Right renal cortex interstitium (tissue), 3 donors: ENCODE measurements around the gene GALNT17. TPM values are rescaled to one million over a fixed set of nuclear protein-coding genes. Genes with fewer than 3 reads are reported as not detected.
"Not testable (repeated sequence)": the region's sequence is repeated elsewhere in the genome, so short reads cannot be mapped to it uniquely, and the experiment has no call there.

Source experiments
- DNase-seq, 3 donors: peaks; one replicate each; pipeline ENCODE4 v3.0.0-alpha.2; 2013; ENCODE audit warnings: low read depth in 3 of 3, low spot score in 2 of 3
- polyA plus RNA-seq, 3 donors: library from polyadenylated mRNA; unstranded; fragments of 120-200 nt; gene quantifications; one replicate each; pipeline ENCODE4 v1.2.1, GENCODE V29; 2013; ENCODE audit not compliant: insufficient read length in 3 of 3

GALNT17 gene
- polyA plus RNA-seq, 3 donors, result 3.3 to 4.0 (median 3.4) TPM

DNA sequence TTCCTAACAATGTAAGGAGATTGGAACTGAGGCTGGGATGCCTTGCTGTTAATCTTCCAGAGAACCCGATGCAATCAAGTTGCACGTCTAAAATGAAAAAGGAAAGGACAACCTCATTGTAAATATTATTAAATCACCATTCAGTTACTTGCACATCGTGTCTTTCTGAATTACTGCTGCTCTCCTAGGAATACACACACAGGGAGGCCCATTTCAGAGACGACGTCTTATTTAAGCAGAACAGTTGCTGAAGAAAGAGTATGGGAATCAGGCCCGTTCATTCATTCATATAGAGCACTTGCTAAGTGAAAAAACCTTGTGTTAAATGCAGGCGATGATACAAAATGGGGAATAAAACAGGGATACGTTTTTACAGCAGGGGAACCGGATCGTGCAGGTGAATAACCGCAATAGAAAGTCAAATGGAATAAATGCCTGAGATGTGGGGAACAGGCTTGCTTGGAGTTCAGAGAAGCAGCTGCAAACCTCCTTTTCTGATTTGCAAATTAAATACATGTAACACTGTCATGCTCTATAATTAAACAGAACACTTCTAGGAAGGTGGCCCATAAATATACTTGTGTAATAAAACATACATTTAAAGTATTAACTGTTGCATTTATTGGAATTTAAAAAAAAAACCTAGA is 409.9 kb downstream of the GALNT17 start:
- no peak for DNase-seq

DNA sequence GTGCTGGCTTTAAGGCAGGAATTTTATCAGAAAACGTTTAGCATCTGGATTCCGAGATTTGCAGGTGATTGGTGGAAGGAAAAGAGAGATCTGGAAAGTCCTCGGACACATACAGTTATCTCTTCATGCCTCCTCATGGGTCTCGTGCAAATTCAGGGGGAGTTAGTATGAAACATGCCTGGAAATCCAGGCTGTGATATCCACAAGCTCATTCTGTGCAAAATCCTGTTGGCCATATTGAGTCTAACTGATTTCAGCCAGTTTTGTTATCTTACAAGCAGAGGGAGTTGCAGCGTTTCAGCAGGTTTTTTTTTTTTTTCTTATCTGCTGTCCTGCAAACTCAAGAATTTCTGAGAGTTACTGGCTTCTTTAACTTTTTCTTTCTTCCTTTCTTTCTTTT is 411.5 kb downstream of the GALNT17 start:
- DNase-seq, result no peak

DNA sequence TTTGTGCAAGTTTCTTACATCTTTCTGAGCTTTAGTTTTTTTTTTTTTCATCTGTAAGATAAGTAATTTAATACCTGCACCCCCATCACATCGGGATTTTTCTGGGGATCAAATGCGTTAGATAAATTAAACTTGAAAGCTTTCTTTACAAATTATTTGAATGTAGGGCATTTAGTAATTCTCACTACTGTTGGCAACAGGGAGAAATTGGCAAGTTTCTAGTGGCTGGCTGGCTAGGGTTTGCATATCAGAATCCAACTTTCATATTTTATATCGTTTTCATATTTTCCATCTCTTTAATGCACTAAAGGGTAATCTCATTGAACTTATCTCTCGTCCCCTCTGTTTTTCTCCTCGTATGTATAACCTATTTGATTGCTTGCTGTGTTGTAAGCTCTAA is 412.9 kb downstream of the GALNT17 start:
- no peak for DNase-seq

DNA sequence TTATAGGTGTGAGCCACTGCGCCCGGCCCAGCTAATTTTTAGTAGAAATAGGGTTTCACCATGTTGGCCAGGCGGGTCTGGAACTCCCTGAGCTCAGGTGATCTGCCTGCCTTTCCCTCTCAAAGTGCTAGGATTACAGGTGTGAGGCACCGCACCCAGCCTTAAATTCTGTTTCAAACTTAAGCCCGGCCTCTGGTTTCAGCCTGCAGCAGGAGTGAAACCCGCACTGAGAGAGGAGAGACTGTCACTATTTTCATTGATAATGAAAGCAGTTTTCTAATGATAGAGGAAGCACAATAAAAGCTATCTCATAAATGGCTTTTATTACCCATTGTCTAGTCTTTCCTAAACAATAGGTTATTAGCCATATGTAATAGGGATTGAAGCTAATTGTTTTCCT is 415.5 kb downstream of the GALNT17 start:
- DNase-seq, result no peak

DNA sequence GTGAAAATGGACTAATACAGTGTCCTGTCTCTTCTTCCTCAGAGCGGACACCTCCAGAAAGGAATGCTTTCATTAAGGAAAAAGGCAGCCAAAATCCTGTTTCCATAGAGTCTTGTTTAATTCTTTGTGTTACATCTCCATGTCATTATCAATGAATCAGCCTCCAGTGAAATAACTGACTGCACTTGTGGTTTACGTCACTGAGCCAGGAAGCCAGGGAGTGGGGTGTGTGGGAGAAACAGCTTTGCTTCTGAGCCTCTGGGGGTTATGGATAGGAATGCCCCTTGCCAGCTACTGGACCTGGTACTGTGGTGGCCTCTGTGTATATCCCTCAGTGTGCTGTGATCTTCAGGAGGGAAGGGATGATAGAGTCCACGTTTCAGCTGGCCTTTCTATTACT is 416.8 kb downstream of the GALNT17 start:
- no peak for DNase-seq

DNA sequence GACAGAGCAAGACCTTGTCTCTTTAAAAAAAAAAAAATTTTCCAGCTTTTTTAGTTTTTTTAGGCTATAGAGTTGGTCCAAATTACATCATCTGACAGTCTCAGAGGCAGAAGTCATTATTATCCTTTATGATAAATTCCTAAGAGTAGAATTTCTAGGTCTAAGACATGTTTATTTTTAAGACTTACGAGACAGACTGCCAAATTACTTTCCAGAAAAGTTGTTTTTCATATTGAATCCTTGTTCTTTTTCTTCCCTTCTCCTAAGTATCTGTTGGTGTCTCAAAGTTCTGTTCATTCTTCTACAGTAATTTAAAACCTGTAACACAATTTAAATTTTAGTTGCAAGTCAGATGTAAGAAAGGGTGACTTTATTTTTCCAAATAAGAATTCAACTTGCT is 421.4 kb downstream of the GALNT17 start:
- no peak for DNase-seq

DNA sequence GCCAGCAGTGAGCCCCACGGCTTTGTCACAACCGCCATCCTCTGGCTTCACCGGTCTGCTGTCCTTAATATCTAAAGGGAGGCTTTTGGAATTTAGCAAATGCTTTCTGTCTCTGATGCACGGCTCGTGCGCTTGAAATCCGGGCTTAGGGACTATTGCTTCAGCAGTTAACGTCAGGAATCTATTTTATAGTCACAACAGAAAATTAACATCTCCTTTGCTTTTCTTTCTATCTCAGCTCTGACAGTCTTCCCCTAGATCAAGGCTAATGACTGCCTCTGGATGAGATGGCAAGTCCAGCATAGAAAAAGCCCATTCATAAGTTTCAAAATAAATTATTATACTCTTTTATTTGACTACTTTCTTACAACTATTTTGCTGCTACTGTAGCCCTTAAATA is 423.8 kb downstream of the GALNT17 start:
- no peak for DNase-seq

DNA sequence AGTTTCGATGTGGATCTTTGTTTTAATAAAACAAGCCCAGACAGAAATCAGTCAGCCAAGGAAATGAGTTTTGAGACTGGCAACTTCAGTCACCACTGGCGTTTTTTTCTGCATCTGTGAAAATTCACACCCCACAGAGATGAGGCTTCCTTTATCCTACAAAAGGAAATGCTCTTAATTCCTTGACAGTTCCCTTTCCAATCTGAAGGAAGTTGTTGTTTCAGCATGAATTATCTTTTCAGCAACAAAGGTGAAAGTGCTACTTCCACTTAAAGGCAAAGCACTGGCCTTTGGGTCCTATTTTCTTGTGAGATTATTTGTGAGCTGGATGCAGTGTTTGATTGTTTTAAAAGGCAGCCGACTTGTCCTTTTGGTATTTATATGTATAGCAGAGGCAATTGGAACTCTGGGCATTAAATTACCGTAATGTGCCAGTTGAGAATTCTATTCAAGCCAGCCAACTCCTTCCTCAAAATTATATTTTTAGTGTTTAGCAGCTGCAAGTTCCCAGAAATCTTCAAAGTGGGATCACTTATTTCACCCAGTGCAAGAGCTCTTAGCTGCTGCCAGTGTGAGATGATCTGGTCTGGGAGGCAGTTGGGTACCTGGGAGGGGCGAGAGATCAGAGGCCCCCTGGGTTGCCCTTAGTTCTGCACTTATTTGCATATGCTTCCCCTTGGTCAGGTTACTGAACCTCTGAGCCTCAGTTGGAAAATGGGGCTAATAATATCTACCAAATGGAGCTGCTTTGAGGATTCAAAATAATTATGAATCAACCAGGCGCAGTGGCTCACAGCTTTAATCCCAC is 427.1 kb downstream of the GALNT17 start:
- no peak for DNase-seq

DNA sequence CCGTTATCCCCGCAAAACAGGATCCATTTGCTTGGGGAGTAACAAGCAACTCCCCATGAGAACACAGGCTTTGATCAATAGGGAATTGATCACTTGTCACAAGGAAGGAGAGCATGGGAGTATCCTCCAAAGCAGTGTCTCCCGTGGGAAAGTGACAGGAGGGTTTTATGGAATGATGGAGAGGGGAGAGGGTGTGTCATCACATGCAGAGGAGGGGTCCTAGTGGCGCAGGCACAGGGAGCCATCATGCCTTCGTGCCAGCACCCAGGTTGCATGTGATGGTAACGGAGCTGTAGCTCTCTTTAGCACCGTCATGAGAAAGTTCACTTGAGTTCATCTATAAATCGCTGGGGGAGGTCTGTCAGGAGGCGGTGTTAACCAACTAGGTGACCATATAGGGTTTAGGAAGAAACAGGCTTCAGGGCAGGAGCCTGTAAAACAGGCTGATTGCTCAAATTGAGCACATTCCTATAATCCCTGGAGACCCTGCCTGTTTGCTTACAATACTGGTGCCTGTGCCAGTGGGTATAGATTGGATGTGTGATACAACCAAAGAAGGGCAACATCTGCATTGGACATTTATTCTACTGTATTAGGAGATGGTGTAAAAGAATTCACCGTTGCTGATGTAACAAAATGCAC is 428.5 kb downstream of the GALNT17 start:
- no peak for DNase-seq

DNA sequence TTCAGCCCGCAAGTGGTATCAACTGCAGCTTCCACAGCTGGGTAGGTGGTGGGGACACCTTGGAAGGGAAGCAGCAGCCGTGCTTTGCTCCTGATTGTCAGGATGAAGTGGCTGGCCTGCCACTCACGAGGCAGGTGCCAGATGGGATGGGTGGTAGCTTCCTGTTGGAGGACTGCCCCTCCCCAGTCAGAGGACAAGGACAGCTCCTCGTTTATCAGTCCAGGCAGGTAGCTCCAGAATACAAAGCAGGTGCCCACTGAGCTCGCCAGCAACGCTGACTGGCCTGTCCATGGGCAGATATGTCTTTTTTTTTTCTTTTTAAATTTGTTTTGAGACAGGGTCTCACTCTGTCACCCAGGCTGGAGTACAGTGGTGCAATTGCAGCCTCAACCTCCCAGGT is 431.3 kb downstream of the GALNT17 start:
- DNase-seq, result no peak

DNA sequence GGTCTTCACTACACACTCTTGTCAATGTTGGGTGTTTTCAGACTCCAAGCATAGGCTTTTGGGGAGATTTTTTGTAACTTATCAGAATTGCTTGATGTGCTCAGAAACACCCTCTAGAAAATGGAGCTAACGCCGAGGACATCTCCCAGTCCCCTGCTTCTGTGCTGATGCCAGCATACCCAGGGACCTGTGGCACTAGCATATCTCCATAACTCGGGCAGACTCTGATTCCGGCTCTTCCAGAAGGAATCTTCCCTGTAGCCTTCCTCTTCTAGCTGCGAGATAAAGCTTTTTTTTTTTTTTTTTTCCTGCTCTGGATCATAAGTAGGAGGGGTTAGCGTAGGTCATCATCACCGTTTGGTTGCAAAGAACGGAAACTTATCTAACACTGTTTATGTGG is 434.4 kb downstream of the GALNT17 start:
- DNase-seq, result no peak

DNA sequence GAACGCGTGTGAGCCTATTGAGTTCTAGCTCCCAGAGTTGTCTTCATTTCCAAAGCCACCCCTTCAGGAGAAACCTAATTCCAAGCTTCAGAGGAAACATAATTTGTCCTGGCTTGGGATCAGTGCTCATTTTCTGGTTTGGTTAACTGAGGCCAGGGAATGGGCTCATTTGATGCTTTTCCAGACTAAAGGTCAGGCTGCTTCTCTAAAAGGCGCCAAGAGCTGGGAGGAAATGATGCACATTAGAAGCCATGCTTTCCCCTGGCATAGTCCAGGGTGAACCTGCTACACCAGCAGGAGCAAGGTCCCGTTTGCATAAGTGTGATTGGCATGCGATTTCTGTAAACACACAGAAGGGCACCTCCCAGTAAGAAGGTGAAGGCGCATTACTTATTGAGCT is 435.0 kb downstream of the GALNT17 start:
- no peak for DNase-seq

DNA sequence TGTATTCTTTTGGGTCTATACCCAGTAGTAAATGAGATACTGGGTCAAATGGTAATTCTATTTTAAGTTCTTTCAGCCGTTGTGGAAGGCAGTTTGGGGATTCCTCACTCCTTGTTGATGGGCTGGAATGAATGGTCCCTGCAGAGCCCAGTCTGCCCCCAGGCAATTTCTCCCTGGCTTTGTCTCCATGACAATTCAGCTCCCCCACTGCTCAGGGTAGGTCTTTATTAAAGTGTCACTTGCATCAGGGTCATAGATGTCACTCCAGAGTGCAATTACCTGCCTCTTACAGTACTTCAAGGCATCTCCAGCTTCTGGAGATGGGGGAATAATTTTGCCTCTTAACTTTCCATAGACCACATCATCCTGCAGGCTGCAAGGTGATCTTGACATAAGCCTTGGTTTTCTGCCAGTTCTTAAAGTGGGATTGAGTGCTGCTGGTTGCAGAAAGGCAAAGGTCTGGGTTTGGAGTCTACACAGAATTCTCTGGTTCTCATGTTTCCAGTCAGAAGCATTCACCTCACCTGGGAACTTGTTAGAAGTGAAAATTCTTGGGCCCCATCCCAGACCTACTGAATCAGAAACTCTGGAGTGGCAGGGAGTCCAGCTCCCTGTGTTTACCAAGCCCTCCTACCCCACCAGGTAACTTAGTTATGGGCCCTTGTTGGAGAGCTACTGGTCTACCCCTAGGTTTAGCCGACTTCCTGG is 442.4 kb downstream of the GALNT17 start:
- DNase-seq, result no peak

DNA sequence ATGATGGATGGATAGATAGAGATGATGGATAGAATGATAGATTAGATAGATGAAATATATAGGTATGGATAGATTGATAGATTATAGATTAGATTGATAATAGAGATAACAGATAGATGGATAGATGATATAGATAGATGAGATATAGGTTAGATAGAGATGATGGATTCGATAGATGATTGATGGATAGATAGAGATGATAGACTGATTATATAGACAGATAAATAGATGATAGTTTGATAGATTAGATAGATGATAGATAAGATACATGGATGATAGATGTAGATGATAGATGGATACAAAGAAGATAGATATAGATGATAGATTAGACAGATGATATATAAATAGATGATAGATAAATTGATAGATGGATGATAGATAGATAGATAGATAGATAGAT is 448.1 kb downstream of the GALNT17 start:
- DNase-seq, result no peak

DNA sequence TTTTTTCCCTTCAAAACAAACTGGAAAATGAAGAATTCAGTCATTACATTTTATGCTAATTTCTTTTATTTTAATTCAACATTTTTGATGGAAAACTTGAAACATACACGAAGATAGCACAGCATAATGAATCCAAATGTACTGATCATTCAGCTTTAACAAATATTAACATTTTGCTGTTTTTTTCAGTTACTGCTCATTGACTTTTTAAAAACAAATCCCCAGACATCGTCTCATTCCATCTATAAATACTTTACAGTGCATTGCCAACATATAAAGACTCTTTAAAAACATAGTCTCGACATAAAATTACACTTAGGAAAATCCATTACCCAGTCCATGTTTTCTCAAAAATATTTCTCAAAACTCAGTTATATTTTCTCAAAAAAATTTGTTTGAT is 452.3 kb downstream of the GALNT17 start:
- no peak for DNase-seq

DNA sequence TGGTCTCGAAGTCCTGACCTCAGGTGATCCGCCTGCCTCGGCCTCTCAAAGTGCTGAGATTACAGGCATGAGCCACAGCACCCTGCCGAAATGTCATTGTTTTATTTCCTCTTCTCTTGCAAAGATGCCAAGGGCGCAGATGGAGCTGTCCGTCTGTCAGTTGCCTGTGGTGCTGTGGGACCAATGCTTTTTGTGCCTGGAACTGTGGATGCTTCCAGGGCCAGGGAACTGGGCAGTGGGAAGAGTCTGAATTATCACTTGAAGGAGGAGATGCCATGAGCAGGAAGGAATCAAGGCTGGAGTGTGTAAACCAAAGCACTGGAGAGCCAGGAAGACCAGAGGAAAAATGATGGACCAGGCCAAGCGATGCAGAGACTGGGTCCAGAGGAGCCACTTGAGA is 459.9 kb downstream of the GALNT17 start:
- DNase-seq, result no peak

DNA sequence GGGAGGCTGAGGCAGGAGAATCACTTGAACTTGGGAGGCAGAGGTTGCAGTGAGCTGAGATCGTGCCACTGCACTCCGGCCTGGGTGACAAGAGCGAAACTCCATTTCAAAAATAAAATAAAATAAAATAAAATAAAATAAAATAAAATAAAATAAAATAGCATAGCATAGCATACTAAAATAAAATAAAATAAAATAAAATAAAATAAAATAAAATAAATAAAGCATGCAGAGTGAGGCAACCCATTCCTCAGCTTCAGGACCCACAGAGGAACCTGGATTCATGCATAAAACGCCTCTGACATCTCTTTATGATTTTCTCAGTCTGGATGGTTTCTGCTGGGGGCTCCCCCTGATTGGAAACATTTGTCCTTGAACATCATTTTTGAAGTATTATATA is 460.4 kb downstream of the GALNT17 start:
- not testable (repeated sequence) for DNase-seq

DNA sequence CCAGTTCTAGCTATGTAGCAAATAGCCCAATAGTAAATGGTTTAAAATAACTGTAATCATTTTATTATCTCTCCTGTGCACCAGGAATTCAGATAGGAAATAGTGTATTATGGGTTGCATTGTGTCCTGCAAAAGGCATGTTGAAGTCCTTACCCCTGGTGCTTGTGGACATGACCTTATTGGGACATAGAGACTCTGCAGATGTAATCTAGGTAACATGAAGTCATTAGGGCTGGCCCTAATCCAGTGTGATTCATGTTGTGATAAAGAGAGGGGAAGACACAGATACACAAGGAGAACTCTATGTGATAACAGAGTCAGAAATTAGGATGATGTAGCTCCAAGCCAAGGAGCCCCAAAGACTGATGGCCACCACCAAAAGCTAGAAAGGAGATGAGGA is 462.8 kb downstream of the GALNT17 start:
- no peak for DNase-seq

DNA sequence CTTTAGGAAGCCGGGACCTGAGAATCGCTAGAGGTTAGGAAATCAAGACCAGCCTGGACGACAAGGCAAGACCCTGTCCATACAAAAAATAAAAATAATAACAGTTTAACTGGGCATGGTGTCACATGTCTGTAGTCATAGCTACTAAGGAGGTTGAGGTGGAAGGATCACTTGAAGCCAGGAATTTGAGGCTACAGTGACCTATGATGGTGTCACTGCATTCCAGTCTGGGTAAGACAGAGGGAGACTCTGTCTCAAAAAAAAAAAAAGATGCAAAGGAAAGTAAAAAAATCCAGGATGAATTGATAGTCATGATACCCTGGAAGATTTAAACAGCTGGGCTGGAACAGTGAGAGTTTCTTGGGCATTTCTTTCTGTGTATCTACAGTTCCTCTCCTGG is 463.2 kb downstream of the GALNT17 start:
- no peak for DNase-seq

DNA sequence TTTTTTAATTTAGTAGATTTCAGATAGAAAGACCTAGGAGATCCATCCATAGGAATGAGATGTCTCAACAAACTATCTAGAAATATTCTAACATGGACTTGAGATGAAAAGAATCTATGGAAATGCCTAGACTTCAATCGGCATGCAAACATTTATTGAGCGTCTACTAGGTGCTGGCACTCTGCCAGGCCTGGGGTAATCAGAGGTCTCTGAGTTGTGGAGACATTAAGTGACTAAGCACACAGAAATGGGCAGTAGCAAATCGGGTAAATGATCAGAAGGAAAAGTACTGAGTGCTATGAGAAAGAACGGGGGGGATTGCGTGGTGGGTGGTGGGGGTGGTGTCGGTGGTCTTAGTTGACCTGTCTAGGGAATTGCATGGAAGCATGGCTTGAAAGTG is 466.6 kb downstream of the GALNT17 start:
- no peak for DNase-seq

DNA sequence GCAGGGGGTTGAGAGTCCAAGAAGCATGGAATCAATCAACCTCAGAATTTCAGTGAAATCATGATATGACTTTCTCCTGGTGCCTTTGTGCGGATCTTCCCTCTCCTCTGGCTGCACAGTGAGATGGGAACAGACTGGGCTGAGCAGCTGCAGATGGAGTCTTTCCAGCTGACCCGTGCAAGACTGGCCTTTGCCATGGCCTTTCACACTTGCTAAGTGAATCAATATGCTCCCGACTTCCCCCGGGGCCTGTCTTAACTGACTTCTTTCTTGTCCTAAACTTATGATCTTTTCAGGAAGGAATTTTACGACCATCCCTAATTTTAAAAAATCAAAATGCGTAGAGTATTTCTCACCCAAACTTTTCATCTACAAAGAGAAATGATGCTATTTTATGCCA is 469.9 kb downstream of the GALNT17 start:
- DNase-seq, result peak; percentile 31 to 41 (median 32)
